SH-SY5Y (cell line): ENCODE data around the gene AIFM2.

Experiments used
- GATA2 ChIP-seq: IDR thresholded peaks from 2 replicates; pipeline ENCODE4 v1.6.1; 2011; ENCODE audit warnings: mild to moderate bottlenecking, low read depth, low read length
- GATA3 ChIP-seq: IDR thresholded peaks from 2 replicates; pipeline ENCODE4 v1.6.1; 2011; ENCODE audit warnings: low read depth, mild to moderate bottlenecking, low read length, moderate library complexity

DNA sequence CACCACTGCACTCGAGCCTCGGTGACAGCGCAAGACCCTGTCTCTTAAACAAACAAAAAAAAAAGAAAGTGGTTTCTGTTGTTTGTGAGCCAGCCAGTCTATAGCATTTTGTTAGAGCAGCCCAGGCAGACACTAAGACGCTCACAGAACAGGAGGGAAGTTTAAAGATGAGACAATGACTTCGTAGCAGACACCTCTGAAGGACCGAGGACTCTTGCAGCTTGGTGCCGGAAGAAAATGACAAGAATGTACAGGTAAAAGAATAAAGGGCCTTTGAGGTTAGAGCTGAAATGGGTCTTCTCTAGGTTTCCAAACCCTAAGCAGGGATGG is 40.3 kb downstream of the AIFM2 start:
- no peak for TF ChIP-seq GATA2
- no peak for TF ChIP-seq GATA3
